Loucy (cell line): ENCODE results near the gene KLHL2.

ENCODE experiments used
- EZH2phosphoT487 ChIP-seq: fragments of 200-600 bp; IDR thresholded peaks from 2 replicates; pipeline ENCODE4 v1.6.1; 2018; ENCODE audit warnings: antibody characterized with exemption, mild to moderate bottlenecking, moderate library complexity, borderline replicate concordance
- TF ChIP-seq, protein P1 (sequence below): fragments of 200-600 bp; sonication (generic); conservative IDR thresholded peaks from 2 replicates; pipeline ENCODE4 v1.5.1; 2014; ENCODE audit warnings: mild to moderate bottlenecking, antibody characterized with exemption, low read length

DNA sequence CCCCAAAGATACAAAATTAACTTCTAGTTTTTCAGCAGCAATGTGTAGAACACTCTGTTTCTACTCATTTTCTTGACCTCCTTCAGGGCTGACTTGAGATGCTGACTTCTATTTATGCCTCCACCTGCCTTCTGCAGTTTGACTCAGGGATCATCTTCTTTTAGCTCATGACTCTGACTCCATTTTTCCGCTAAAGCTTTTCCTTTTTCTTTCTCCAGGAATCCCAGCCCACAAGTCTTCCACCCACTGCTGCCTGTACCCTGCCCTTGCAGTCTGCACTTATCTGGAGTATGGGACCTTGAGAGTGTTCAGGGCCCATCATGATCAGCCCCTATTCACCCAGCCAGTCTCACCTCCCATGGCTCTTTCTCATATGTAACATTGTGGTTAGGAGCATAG lies 14.9 kb upstream of the KLHL2 start:
- TF ChIP-seq, protein P1, sequence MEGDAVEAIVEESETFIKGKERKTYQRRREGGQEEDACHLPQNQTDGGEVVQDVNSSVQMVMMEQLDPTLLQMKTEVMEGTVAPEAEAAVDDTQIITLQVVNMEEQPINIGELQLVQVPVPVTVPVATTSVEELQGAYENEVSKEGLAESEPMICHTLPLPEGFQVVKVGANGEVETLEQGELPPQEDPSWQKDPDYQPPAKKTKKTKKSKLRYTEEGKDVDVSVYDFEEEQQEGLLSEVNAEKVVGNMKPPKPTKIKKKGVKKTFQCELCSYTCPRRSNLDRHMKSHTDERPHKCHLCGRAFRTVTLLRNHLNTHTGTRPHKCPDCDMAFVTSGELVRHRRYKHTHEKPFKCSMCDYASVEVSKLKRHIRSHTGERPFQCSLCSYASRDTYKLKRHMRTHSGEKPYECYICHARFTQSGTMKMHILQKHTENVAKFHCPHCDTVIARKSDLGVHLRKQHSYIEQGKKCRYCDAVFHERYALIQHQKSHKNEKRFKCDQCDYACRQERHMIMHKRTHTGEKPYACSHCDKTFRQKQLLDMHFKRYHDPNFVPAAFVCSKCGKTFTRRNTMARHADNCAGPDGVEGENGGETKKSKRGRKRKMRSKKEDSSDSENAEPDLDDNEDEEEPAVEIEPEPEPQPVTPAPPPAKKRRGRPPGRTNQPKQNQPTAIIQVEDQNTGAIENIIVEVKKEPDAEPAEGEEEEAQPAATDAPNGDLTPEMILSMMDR, result no peak
- TF ChIP-seq EZH2phosphoT487, result no peak
